Sciatic nerve (tissue), 2 donors: ENCODE measurements around the gene FGGY. TPM values are rescaled to one million over a fixed set of nuclear protein-coding genes. Genes with fewer than 3 reads are reported as not detected.
"Not testable (repeated sequence)": the region's sequence is repeated elsewhere in the genome, so short reads cannot be mapped to it uniquely, and the experiment has no call there.

Experiments
- ATAC-seq: fragments of 200-7000 bp; cut with Tn5 transposase; one replicate; pipeline ENCODE4 v1.9.1; 2020; ENCODE audit warnings: mild to moderate bottlenecking, moderate library complexity
- DNase-seq: peaks from one replicate; pipeline ENCODE4 v3.0.0-alpha.2; 2020; ENCODE audit warnings: low spot score
- intact Hi-C: fragments of 100-400 bp; cut with DNase I; formaldehyde crosslinking; loops from one replicate; pipeline ENCODE4 v1.14.2; 2022
- total RNA-seq: library from RNA; stranded (reverse); fragmentation: NEBNext Ultra II Directional; extraction: Animal tissue kit (Norgen Biotek cat#: 25700); gene quantifications from one replicate; pipeline ENCODE4 v1.2.1, GENCODE V29; 2021
- donor health status: DM: no; HTN: no; CAD: no.
- donor health status: DM: no; HTN: no; CAD: no.

The FGGY gene
- total RNA-seq, 1 donor from 2014 or later = 41.1 TPM

DNA sequence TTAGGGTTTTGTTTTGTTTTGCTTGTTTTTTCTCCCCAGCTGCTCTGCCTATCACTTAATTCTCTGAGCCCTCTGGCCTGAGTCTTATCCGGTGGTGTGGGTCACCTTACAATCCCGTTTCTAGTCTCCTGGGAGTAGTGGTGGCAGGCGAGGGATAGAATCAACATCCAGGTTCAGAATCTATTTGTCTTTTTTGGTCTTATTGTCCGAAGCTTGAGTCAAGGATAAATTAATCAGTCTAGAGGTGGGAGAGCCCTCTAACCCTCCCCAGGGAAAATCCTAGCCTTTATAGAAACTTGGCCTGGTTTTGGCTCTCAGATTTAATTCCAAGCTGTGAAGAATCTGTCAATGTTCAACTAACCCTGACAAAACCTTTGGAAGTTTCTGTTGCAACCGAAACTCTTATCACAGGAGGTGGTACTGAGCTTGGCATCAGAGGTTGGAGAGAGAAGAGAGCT, 246.3 kb downstream of the FGGY start:
- ATAC-seq (peak; percentile 48), DNase-seq (no peak)
- intact Hi-C loops = no loop called here

DNA sequence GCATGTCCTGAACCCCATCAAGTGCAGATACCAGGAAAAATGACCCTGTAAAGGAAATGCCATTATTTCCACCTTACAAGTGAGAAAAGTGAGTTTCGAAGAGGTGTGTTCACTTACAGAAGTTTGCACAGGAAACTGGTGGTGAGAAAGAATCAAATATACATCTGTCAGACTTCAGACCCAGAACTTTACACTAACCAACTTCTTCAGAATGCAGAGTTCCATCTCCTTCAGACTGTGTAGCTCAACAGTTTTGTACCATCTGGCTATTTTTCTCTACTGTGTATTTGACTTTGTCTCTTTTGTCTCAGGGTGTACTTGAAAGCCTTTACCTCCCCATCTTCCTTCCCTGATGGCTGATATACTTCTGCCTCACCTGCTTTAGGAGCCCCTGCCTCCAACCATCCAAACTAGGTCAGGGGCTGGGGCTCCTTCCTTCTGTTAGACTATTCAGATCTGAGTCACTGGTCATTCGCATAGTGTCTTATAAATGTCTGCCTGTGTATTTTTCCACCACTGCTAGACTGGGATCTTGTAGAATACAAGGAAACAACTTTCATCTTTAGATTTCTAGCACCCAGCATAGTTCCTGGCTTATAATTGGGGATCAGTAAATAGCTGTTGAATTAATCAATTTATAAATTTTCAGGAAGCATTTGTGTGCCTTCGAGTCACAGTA, 247.9 kb downstream of the FGGY start:
- ATAC-seq (no peak), DNase-seq (no peak)
- intact Hi-C loops = no loop called here

DNA sequence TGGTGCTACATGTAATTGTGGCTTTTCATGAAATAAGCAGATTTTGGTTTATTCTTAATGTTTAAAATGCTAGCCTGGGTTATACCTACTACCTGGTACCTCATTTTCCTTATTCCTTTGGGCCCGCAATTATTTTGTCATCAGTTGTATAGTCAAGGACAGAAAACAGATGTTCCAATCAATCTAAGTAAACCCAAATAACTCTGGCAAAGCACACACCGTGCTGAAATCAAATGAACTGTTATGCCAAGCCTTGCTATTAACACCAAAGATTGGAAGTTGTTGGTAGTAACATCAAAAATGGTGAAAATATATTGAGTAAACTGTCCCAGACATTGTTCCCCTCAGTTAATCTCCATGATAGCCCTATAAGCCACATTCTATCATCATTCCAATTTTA, 248.9 kb downstream of the FGGY start:
- no peak for DNase-seq
- intact Hi-C loops = no loop called here
- no peak for ATAC-seq

DNA sequence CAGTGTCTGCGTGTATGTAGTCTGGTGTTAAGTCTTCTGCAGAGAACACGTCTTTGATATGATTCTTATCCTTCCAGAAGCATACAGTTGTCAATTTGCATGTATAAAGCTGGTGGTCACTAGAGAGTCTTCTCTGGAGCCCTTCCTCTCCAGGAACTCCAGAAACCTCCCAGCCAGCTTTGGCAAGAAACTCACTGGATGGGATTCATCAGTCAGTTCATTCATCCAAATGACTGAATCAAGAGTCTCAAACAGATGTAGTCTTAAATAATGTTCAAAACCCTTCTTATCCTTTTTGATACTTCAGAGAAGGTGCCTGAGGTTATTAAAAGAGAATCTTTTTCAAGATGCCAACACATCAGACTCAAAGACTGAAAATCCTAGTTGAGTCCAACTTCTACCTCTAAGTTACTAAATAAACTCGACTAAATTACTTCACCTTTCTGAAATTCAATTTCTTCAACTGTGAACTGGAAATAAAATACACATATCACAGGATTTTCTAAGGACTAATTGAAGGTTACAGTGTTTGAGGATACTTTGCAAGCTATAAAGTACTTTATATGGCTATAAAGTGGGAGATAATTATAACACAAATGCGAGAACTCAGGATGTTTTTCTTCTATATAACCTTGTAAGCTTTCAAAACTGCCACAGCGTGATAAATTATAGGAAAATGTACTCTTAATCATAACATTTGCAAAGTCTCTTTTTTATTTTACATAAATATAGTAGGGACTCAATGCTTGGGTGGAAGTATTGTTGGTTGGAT, 252.4 kb downstream of the FGGY start:
- DNase-seq (no peak), ATAC-seq (peak; percentile 18)
- intact Hi-C loops = no loop called here

DNA sequence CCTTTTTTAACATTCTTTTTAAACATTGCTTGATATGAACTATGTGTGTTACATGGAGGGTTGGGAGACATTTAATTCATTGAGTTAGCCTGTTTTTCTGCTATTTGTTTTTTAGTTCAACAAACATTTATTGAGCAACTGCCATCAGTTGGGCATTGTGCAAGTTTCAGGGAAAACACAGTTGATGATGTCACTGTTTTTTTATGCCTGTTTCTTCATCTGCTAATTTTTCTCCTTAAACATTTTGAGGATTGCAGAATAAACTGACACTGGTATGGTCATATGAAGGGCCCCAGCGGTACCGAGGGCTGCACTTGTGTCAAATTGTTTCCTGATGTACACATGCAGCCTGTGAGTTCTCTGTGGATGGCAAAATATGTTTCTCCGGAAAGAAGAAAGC, 253.0 kb downstream of the FGGY start:
- intact Hi-C loops = no loop called here
- DNase-seq = no peak
- peak; percentile 87 for ATAC-seq

DNA sequence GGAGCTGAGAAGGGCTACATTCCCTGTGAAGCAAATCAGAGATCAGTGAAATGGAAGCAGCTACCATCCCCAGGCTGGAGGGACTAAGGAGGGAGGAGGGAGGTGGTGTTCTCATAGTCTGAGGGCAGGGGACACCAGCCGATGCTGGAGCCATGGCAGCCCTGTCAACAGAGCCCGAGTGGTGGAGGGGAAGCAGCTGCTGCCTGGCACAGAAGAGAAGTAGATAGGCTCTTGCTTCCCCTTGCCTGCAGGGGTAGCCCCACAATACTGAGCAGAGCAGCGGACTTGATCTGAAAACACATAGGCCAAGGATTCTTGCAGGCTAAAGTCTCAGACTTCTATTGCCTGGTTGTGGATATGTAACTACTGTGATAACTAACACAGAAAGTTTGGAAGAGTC, 255.1 kb downstream of the FGGY start:
- intact Hi-C loops = no loop called here
- no peak for ATAC-seq

DNA sequence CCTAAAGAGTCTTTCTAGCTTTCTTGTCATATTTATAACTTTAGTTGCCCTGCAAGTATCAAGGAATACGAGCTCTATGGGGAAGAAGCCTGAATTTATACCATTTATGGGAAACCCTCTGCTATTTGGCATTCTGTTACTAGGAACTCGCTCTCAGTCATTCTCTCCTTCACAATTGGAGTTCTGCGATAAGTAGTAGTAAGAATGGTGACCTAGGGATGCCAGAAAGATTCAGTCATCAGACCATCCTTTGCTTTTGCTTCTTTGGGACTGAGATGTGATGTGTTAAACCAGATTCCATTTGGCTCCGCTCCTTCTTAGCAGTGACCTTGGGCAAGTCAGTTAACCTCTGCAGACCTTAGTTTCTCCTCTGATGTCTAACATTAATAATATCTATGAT, 256.5 kb downstream of the FGGY start:
- ATAC-seq = no peak
- no peak for DNase-seq
- intact Hi-C loops = no loop called here

More for the DNA sequence above, 255.1 kb downstream of the FGGY start:
- no peak for DNase-seq

DNA sequence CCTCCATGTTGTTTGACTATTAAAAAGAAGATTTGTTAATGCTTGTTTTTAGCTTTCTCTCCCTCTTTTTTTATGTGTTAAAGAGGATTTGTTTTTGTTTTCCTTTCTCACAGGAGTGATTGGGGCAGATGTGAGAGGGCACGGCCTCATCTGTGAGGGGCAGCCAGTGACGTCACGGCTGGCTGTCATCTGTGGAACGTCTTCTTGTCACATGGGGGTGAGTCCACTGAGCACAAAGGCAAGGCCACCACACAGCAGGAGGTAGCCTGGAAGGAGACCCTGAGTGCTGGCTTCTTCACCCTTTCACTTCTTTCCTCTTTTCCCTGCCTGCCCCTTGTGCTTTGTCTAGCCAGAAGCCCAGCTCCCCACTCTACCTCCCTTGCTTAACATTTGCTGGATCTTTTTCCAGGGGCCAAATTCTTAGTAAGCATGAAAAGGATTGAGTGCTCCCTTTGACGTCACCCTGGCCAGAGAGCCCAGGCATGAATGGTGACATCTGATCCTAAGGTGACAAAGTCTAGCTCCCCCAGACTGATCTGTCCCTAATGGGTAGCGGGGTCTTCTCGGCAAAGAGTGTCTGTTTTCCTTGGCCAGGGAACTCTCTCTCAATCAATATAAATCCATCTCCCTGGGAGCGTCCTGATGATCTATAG, 257.2 kb downstream of the FGGY start:
- intact Hi-C loops = no loop called here
- DNase-seq = no peak
- ATAC-seq = peak; percentile 68

DNA sequence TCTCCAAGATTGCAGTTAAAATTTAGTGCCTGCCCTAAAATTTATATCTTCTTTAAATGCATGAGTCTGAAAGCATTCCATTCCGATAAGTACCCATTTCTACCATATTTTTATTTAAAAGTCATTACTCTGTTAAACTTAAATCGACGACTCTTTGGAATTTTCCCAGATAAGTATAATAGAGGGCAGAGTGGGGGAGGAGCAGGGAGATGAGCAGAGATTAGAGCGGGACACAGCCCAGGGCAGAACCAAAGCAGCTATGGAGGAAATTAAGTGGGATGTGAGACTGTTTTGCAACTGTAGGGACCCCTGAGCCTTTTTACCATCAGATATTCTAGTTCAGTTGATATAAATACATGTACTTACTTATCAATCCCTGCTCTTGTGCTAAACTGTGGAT, 257.9 kb downstream of the FGGY start:
- ATAC-seq (no peak), DNase-seq (no peak)
- intact Hi-C loops = no loop called here

DNA sequence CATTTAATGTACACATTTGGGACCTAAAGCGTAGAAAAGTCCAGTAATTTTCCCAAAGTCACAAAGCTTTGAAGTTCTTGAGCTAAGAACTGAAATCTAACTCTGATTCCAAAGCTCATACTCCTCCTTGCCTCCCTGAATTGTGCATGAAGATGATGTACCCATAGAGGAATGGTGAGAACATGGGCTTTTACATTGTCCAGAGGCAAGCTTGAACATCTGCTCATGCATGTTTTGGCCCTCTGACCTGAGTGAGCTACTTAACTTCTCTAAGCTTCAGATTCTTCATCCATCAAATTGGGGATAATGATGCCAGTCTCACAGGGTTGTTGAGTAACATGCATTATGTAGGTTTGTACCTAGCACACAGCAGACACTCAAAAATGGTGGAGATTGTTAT, 259.5 kb downstream of the FGGY start:
- ATAC-seq = no peak
- intact Hi-C loops = no loop called here
- DNase-seq = no peak

DNA sequence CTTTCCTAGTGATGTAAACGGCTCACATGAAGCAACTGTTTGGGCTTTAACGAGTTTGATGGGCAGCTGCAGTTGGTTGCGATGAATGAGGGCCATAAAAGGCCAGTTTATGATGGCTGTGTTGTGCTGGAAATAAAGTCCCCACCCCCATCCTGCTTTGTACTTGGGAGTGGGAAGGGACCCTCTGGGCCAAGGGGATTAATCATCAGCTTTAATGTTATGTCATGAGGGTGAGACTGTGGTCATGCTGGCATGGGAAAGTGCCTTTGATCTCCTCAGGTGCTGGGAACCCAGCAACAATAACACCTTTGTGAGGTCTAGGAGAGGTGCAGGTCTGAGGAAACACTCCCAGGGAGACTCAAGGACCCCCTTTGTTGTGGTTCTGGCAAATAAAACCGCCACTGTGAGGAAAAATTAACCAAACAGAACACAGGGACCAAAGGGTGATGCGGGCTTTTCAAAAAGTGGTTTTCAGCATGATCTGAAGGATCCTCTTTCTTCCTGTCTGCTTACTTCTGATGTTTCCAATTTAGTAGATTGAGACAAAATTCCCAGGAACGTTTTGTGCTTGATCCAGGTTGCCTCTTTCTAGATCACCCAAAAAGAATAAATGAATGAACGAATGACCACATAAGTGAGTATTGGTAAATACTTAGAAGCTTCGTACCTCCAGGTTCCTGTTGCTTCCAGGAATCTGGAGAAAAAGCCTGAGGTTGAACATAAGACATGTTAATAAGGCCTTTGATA, 260.1 kb downstream of the FGGY start:
- no peak for DNase-seq
- intact Hi-C loops = no loop called here

DNA sequence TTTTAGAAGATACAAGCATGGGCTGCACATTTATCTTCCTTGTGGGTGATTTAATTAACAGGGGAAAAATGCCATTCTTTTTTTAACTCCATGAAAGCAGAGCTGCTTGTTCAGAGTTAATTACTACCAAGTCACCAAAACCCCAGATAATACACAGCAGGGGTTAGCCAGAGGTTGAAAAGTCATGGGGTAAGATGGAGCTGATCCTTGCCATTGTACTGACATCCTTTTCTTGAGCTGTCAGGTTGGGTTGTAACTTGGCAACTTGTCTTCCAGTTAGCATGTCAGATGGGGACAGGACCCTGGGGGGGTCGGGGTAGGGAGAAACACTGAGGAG, 260.6 kb downstream of the FGGY start:
- no peak for ATAC-seq
- intact Hi-C loops = no loop called here
- no peak for DNase-seq

More for the DNA sequence above, 260.1 kb downstream of the FGGY start:
- ATAC-seq = no peak

DNA sequence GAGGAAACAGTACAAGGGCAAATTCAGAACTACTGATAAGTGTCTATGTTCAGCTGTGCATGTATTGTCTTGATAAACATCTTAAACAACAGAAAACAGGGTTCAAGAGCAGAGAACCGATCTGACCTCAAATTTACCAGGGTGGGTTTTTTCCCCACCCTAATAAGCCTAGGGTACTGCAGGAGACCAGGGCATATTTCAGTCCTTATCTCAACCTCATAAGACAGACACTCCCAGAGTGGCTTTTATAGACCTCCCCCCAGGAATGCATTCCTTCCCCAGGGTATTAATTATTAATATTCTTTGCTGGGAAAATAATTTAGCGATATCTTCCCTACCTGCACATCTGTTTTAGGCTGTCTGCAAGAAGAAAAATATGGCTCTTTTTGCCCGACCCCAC, 261.7 kb downstream of the FGGY start:
- DNase-seq = not testable (repeated sequence)

DNA sequence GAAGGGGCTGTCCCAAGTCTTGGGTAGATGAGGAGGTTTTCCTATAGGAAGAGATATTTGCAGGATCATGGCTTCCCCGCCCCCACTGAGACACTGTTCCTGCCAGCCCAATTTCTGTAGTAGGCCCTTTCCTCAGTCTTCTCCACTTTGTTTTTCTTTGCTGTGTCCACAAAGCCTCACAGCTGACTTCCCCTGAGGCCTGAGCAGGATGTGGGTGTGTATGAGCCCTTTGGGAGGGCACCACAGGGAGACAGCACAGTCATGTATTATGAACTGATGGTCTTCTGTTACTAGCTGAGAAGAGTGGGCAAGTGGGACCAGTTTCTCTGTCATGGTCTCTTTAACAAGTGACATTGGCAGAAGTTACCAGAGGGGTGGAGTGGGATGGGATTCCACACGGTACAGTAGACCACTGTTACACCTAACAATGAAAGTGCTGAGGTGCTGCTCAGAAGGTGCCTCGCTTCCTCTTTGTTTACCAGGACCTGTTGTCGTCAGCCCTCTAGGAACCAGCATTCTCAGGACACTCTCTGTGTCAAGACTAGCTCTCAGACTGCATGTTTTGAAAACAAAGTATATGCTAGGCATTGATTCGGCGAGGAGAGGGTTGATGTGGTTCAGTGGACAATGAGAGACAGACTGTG, 264.0 kb downstream of the FGGY start:
- no peak for ATAC-seq
- intact Hi-C loops = no loop called here
- no peak for DNase-seq

More for the DNA sequence above, 261.7 kb downstream of the FGGY start:
- intact Hi-C loops, ATAC-seq: not testable (repeated sequence)

DNA sequence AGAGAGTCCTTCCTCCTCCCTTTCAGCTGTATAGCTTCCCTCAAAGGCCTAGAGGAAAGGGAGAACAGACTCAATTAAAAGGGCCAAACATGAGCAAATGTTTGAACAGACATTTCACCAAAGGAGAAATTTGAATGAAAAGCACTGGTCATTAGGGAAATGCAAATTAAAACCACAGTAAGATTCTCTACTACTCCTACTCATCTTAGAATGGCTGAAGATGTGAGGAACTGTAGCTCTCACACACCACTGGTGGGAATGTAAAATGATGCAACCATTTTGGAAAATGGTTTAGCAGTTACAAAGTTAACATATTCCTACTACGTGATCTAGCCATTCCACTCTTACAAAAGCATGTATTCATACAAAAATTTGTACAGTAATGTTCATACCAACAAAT, 264.9 kb downstream of the FGGY start:
- ATAC-seq = no peak
- no peak for DNase-seq
- intact Hi-C loops = no loop called here

DNA sequence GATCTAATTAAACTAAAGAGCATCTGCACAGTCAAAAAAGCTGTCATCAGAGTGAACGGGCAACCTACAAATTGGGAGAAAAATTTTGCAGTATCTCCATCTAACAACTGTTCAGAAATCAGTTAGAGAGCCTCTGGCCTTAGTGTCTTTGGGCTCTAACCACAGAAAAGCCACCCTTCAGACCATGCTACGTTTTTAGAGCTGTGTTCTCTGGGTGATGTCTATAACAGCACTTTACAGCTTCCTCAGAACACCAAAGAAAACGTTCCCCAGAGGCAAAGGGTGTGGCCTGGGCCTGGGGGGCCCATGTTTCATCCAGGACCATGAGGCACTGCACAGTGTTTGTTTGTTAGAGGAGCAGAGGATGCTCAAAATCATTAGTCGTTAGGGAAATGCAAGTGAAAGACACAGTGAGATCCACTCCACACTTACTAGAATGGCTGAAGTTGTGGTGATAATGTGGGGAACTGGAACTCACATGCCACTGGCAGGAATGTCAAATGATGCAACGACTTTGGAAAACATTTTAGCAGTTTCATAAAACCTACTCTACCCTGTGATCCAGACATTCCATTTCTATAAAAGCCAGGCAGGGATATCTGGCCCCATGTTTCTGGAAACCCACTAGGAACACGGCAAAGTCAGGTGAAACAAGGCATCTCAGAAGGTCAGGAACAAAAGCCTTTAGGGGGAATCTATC, 267.4 kb downstream of the FGGY start:
- ATAC-seq (peak; percentile 70), DNase-seq (no peak)
- intact Hi-C loops = no loop called here

DNA sequence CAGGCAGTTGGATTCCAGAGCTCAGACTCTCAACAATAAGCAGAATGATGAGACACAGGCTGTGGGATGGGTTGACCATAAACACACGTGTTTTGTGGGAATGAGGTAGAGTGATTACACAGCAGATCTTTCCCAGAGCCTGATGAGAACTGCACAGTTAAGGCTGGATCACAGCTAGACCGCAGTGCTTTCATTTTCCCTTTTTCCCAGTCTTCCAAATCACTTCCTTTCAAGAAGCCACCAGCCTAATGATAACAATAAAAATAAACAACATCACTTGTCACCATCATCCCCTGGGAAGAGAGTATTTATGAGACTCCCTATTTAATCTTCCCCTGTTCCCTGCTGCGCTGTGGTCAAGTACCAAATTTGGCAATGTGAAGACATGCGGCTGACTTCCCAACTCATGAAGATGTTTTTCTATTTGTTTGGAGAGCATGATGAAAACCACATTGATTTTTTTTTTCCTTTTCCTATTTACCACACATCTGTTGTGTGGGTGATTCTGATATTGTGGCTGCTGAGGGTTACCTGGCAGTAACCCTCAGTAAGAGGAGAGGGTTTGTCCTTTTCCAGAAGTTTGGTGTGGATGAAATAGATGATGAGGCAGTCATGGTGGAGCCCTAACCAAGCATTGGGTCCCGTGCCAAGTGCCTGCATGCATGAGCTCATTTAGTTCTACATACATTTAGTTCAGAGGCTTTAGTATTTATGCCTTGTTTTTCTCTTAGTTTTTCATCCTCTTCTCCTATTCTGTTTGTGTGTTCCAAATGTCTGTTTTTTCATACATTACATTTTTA, 268.9 kb downstream of the FGGY start:
- ATAC-seq (peak; percentile 93), DNase-seq (no peak)
- intact Hi-C loops = no loop called here
